HAP-1 (cell line): Measurements from ENCODE around the gene STPG2.

Experiments
- DNase-seq, 2 experiments: peaks; one replicate each; pipeline ENCODE4 v3.0.0-alpha.2; 2016 to 2020; ENCODE audit warnings: low spot score in 2 of 2
- H3K27me3 ChIP-seq: fragments of 250-450 bp; sonication (Bioruptor Pico); 2 replicates; pipeline ENCODE4 v1.5.1; 2020; ENCODE audit warnings: low read depth, mild to moderate bottlenecking, moderate library complexity
- H3K36me3 ChIP-seq: fragments of 250-450 bp; sonication (Bioruptor Pico); replicated peaks from 2 replicates; pipeline ENCODE4 v1.5.1; 2020; ENCODE audit warnings: mild to moderate bottlenecking
- H3K4me1 ChIP-seq: fragments of 250-450 bp; sonication (Bioruptor Pico); 2 replicates; pipeline ENCODE4 v1.5.1; 2020; ENCODE audit warnings: mild to moderate bottlenecking
- H3K4me3 ChIP-seq: fragments of 250-450 bp; sonication (Bioruptor Pico); 2 replicates; pipeline ENCODE4 v1.5.1; 2020; ENCODE audit warnings: mild to moderate bottlenecking, moderate library complexity
- H3K9me3 ChIP-seq: fragments of 250-450 bp; sonication (Bioruptor Pico); 2 replicates; pipeline ENCODE4 v1.5.1; 2020; ENCODE audit warnings: mild to moderate bottlenecking, moderate library complexity
- in situ Hi-C: fragments of 300-500 bp; cut with MboI; formaldehyde crosslinking; loops from 3 replicates; pipeline ENCODE4 v1.14.3; 2020; ENCODE audit warnings: low sequenced_read_pairs, inconsistent platforms, mixed read lengths

STPG2 gene

DNA sequence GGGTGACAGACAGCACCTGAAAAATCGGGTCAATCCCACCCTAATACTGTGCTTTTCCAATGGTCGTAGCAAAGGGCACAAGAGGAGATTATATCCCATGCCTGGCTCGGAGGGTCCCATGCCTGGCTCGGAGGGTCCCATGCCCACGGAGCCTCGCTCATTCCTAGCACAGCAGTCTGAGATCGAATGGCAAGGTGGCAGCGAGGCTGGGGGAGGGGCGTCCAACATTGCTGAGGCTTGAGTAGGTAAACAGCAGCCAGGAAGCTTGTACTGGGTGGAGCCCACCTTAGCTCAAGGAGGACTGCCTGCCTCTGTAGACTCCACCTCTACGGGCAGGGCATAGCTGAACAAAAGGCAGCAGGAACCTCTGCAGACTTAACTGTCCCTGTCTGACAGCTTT is 365.1 kb downstream of the STPG2 start:
- DNase-seq = no peak
- H3K4me3 ChIP-seq = no peak overlapping the region

DNA sequence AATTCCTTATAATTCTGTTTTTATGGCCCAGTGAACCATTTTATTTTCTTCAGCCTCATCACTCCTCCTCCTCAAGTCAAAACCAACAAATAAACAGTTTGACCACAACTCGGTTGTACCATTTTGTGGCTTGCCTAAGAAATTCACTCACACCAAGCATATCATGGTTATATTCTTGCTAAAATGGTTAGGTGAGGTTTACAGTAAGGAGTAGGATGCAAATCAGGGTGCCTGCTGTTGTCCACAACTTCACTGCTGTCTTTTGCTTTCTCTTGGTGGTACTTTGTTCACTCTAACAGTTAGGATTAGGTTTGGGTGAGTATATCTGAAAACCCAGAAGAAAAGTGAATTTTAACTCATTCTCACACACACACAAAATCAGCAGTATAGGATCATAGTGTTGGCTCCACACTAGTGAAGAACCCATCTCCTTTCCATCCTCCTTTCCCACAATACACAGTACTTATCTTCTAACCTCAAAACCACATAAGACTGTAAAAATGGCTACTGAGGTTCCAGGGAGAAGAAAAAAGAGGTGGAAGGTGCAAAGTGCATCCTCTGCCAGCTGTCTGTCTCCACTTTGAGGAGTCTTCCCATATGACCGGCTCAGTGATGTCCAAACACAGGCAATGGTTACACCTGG is 368.8 kb downstream of the STPG2 start:
- H3K27me3 ChIP-seq = no peaks in the 10 kb centered on the region
- no peaks in the 10 kb centered on the region for H3K9me3 ChIP-seq
- in situ Hi-C loops = no loop called here
- no peaks in the 10 kb centered on the region for H3K36me3 ChIP-seq
- H3K4me3 ChIP-seq = no peak overlapping the region
- DNase-seq = no peak
- peaks cover 7% of the 10 kb centered on the region for H3K4me1 ChIP-seq

More for the DNA sequence above, 365.1 kb downstream of the STPG2 start:
- H3K27me3 ChIP-seq = no peaks in the 10 kb centered on the region
- no peaks in the 10 kb centered on the region for H3K36me3 ChIP-seq
- no peaks in the 10 kb centered on the region for H3K9me3 ChIP-seq
- in situ Hi-C loops = no loop called here
- no peaks in the 10 kb centered on the region for H3K4me1 ChIP-seq

DNA sequence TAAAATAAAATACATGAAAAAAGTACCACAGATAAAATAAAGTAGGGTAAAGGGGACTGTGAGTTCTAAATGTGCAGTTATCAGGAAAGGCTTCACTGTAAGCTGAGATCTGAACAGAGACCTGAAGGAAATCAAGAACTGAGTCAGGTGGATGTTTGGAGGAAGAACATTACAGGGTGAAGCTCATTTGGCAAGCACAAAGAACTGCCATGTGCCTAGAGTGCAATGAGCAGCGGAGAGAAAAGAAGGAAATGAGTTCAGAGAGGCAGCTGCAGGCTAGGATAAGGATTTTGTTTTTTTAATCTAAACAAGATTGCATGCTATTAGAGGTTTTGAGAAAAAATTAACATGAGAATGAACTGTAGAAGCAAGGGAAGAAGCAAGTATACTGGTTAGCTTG is 373.1 kb downstream of the STPG2 start:
- peak; percentile 13 to 48 for DNase-seq
- no peaks in the 10 kb centered on the region for H3K36me3 ChIP-seq
- H3K4me3 ChIP-seq = no peak overlapping the region
- in situ Hi-C loops = no loop called here
- H3K9me3 ChIP-seq = no peaks in the 10 kb centered on the region
- no peaks in the 10 kb centered on the region for H3K27me3 ChIP-seq
- H3K4me1 ChIP-seq = peaks cover 7% of the 10 kb centered on the region

DNA sequence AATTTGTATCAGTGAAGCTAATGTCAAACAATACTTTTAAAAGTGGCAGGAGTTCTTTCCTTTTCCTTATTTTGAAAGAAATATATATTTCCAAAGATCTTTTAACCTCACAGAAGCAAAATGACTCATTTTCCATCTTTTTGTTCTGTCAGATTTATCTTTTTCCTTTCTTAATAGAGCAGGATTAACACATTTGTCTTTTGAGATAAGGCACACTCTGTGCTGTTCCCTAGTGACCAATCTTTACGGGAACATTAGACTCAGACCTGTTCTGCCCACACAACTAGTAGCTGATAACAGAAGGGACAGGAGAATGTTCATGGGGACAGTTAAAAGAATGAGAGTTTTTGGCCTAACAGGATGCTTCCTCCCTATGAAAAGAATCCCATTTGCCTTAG is 381.2 kb downstream of the STPG2 start:
- no peak overlapping the region for H3K4me3 ChIP-seq
- no peak for DNase-seq
- H3K36me3 ChIP-seq = no peaks in the 10 kb centered on the region
- H3K27me3 ChIP-seq = no peaks in the 10 kb centered on the region
- in situ Hi-C loops = no loop called here
- H3K4me1 ChIP-seq = peaks cover 8% of the 10 kb centered on the region
- no peaks in the 10 kb centered on the region for H3K9me3 ChIP-seq

DNA sequence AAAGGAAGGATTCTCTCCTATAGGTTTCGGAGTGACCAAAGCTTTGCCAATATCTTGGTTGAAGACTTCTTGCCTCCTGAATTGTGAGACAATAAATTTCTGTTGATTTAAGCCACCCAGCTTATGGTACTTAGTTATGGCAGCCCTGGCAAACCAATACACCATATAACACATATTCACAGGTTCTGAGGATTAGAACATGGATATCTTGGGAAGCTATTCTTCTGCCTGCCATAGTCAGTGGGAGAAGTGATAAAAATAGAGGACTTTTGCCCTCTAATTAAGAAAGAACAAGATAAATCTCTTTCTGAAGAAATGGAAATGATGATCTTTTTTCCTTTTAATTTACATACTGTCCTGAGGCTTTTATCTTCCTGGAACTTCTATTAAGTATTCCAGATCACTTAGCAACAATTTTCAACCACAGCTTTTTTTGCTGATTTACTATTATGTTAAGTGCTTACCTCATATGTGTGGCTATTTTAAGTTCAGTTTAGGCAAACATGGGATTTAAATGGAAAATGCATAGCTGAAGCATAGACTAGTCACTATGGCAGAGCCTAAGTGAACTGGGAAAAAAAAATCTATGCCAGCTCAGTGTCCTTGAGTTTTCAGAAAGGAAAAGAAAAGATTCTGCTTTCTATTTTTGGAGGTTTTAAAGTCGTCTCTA is 381.7 kb downstream of the STPG2 start:
- no peaks in the 10 kb centered on the region for H3K36me3 ChIP-seq
- no peaks in the 10 kb centered on the region for H3K9me3 ChIP-seq
- H3K27me3 ChIP-seq = no peaks in the 10 kb centered on the region
- H3K4me1 ChIP-seq = peaks cover 8% of the 10 kb centered on the region
- in situ Hi-C loops = no loop called here
- peak in 1 of 2 experiments; percentile 38 for DNase-seq
- H3K4me3 ChIP-seq = no peak overlapping the region

DNA sequence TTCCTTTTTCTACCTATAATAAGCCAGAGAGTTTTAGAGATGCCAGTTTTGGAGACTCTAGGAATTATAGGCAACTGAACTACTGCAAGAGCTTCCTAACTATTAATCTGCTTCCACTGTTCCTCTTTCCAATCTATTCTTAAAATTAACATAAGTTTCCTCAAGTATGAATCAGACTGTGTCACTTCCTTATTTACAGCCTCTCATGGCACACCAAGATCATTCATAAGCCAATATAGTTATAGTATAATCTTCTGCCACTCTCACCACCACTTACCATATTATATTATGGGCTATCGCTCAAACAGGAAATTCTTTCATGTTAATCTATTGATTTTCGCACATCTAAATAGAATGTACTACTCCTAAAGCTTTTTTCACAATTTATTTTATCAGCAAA is 383.5 kb downstream of the STPG2 start:
- Histone ChIP-seq H3K27me3 (no peaks in the 10 kb centered on the region), H3K36me3 (no peaks in the 10 kb centered on the region), H3K4me1 (peaks cover 8% of the 10 kb centered on the region), H3K4me3 (no peak overlapping the region), H3K9me3 (no peaks in the 10 kb centered on the region)
- in situ Hi-C loops = no loop called here
- no peak for DNase-seq

DNA sequence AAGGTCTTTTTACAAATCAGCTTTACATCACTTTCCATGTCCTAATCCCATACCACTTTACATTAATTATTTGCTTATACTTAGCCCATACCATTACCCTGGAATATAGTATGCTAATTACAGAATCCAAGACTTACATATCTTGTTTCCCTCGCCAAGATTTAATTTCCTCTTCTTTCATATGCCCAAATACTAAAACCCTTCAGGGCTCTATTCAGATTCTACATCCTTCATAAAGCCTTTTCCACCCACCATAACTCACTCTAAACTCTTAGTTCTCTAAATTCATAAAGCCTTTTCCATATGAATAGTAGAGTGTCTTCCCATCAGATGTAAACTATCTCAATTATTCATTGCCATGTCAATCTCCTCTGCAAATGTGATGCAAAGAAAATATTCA is 390.7 kb downstream of the STPG2 start:
- no peak overlapping the region for H3K4me3 ChIP-seq
- in situ Hi-C loops = no loop called here
- H3K27me3 ChIP-seq = no peaks in the 10 kb centered on the region
- DNase-seq = peak in 1 of 2 experiments; percentile 55
- no peaks in the 10 kb centered on the region for H3K36me3 ChIP-seq
- no peaks in the 10 kb centered on the region for H3K9me3 ChIP-seq
- peaks cover 4% of the 10 kb centered on the region; the same call in 1 of the 2 replicates for H3K4me1 ChIP-seq

DNA sequence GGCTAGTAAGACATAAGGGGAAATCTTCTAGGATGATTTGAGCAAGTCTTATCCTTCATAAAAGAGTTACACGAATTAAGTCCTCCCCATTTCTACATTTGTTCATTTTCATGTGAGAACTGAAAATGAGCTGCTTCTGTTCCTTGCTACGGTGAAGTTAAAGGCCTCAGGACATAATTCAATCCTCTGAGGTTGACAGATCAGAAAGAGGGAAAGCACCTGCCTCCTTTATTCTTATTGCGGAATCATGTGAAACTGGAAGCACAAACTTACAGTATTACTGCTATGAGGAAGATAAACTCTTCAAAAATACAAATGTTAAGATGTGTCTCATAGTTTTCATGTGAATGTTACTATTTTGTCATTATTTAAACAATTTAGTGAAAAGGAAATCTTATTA is 395.3 kb downstream of the STPG2 start:
- H3K27me3 ChIP-seq = no peaks in the 10 kb centered on the region
- no peaks in the 10 kb centered on the region for H3K9me3 ChIP-seq
- DNase-seq = no peak
- H3K36me3 ChIP-seq = no peaks in the 10 kb centered on the region
- in situ Hi-C loops = no loop called here
- H3K4me3 ChIP-seq = no peak overlapping the region
- peaks cover 4% of the 10 kb centered on the region; the same call in 1 of the 2 replicates for H3K4me1 ChIP-seq

DNA sequence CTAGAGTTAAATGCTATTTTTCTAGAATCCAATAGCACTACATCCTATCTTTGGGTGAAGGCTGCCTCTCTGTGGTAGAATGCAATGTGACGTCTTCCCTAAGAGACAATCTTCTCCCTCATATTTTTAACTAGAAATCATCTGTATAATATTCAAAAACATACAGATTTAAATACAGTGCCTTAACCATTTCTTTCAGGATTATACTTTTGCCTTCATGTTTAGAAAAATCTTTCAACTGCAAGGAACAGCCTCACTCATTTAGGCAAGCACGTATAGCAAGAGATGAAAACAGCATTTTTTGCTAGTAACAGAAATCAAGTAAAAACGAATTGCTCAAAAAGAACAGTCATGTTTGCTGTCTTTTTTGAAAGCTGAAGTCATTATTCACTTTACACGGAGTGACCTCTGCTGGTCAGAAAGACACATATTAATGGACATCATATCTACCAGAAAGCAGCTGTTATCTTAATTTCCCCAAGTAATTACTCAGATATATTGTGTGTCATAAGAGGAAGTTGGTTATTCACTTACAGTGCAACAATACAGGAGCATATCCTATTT is 422.3 kb downstream of the STPG2 start:
- no peaks in the 10 kb centered on the region for H3K4me1 ChIP-seq
- H3K27me3 ChIP-seq = no peaks in the 10 kb centered on the region
- H3K36me3 ChIP-seq = no peaks in the 10 kb centered on the region
- no peak overlapping the region for H3K4me3 ChIP-seq
- in situ Hi-C loops = no loop called here
- no peaks in the 10 kb centered on the region for H3K9me3 ChIP-seq
- DNase-seq = peak; percentile 17 to 58

DNA sequence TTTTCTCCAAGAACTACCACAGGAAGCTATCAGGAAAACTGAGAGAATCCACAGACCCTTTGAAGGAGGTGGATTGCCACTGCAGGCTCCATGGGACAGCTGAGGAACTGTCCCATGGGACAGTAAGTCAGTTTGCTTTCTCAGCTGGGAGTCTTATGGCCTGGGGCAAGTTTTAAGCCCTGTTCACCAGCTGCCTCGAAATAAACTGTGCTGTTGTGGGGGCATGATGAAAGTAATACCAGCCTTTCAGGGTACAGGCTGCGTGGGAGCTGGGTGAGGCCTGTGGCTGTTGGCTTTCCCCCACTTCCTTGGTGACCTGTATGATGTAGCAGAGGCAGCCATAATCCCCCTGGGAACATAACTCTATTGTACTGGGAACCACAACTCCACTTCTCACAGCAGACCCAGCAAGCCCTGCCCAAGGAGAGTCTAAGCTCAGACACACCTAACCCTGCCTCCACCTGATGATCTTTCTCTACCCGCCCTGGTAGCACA is 452.1 kb downstream of the STPG2 start:
- no peaks in the 10 kb centered on the region for H3K27me3 ChIP-seq
- DNase-seq = no peak
- no peaks in the 10 kb centered on the region for H3K4me1 ChIP-seq
- no peaks in the 10 kb centered on the region for H3K9me3 ChIP-seq
- in situ Hi-C loops = no loop called here
- no peak overlapping the region for H3K4me3 ChIP-seq
- no peaks in the 10 kb centered on the region for H3K36me3 ChIP-seq

DNA sequence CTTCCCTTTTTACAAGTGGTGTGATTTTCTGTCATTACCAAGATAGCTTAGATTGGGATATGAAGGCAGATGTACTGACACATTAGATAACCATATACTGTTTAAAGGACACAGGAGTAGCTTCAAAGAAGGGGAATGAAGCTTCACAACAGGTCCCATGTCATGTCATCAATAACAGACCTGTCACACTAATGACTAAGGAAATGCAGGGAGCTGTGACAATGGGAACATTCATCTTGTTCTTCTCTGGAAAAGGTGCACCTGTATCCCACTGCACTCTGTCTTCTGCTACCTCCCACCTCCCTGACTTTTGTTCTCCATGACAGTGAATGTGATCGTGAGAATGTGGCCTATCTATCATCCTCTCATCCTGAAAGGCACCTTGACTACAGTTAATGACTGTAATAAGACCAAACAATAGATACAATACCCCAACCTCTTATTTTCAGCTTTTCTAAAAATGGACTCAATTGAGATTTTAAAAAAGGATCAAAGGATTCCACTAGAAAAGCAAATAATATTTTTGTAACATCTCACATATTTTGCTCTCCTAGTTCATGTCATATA is 472.5 kb downstream of the STPG2 start:
- Histone ChIP-seq H3K4me3 (no peak overlapping the region), H3K9me3 (no peaks in the 10 kb centered on the region), H3K36me3 (no peaks in the 10 kb centered on the region), H3K4me1 (no peaks in the 10 kb centered on the region), H3K27me3 (no peaks in the 10 kb centered on the region)
- in situ Hi-C loops = no loop called here
- DNase-seq = no peak

DNA sequence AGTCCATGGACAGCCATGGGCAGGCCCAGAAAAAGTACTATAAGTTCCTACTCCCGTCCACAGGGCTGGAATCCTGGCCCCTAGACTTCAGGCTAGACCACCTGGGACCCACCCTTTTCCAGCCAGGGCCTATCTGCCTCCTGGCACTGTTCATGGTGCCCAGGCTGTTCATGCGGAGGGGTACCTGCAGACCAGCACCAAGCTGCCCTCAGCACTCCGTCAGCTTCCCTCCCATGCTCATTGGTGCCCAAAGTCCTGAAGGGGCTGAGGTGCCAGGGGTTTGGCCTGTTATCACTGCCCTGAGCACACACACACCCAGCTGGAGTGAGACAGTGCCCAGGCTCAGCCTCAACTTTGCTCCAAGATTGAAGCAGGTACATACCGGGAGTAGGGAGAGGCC is 477.7 kb downstream of the STPG2 start:
- in situ Hi-C loops = no loop called here
- Histone ChIP-seq H3K27me3 (no peaks in the 10 kb centered on the region), H3K4me1 (no peaks in the 10 kb centered on the region), H3K9me3 (peaks cover 4% of the 10 kb centered on the region; the same call in 1 of the 2 replicates), H3K36me3 (no peaks in the 10 kb centered on the region), H3K4me3 (no peak overlapping the region)
- DNase-seq = no peak

DNA sequence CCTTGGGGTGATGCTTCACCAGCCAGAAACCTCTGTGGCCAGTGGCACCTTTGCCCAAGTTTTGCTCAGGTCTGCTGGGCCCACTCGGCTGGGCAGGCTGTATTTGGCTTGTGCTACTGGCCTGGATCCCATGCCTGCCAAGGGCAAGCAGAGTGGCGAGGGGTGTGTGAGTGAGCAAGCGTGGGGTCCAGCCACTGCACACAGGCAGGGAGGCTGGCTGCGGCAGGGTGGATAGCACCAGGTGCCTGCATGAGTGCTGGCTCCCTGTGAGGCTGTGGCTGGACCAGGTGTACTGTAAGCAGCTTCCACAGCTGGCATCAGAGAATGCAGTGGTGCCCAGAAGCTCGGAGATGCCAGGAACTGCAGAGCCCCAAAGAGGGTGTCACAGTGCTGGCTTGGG is 478.5 kb downstream of the STPG2 start:
- no peak for DNase-seq
- H3K4me3 ChIP-seq = no peak overlapping the region
- in situ Hi-C loops = no loop called here
- H3K27me3 ChIP-seq = no peaks in the 10 kb centered on the region
- no peaks in the 10 kb centered on the region for H3K4me1 ChIP-seq
- no peaks in the 10 kb centered on the region for H3K36me3 ChIP-seq
- peaks cover 4% of the 10 kb centered on the region; the same call in 1 of the 2 replicates for H3K9me3 ChIP-seq

DNA sequence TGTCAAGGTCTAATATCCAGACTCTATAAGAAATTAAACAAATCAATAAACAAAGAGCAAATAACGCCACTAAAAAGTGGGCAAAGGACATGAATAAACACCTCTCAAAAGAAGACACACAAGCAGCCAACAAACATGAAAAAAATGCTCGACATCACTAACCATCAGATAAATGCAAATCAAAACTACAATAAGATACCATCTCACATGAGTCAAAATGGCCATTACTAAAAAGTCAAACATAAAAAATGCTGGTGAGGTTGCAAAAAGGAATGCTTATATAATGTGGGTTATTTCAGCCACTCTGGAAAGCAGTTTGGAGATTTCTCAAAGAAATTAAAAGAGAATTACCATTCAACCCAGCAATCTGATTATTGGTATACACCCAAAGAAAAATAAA is 481.1 kb downstream of the STPG2 start:
- H3K27me3 ChIP-seq = no peaks in the 10 kb centered on the region
- H3K4me1 ChIP-seq = no peaks in the 10 kb centered on the region
- no peak for DNase-seq
- no peak overlapping the region for H3K4me3 ChIP-seq
- peaks cover 4% of the 10 kb centered on the region; the same call in 1 of the 2 replicates for H3K9me3 ChIP-seq
- in situ Hi-C loops = no loop called here
- H3K36me3 ChIP-seq = no peaks in the 10 kb centered on the region
